Measurements from ENCODE around the gene DIRAS2. TPM values are rescaled to one million over a fixed set of nuclear protein-coding genes. Genes with fewer than 3 reads are reported as not detected.

DIRAS2 gene
- total RNA-seq, 4 donors from 2014 or later = 0.35 to 2.2 (median 1.1) TPM; not detected in 1

- Histone ChIP-seq H3K27ac (no peak overlapping the region), H3K9me3 (no peaks in the 10 kb centered on the region)
- no peak for DNase-seq
These were observed 10.7 kb downstream of the DIRAS2 start for GRCh38 chr9:90631964-90632363.

GRCh38 chr9:90629991-90630390 is 12.6 kb downstream of the DIRAS2 start:
- no peaks in the 10 kb centered on the region for H3K27me3 ChIP-seq
- TF ChIP-seq CTCF (IDR thresholded peaks at IDR 0.05) = no peak
- H3K4me1 ChIP-seq = no peaks in the 10 kb centered on the region
- no peaks in the 10 kb centered on the region for H3K36me3 ChIP-seq
- no peak overlapping the region for H3K4me3 ChIP-seq
- no peaks in the 10 kb centered on the region for H3K9me3 ChIP-seq
- no peak overlapping the region for H3K27ac ChIP-seq
- no peak for DNase-seq

More at GRCh38 chr9:90631964-90632363, 10.7 kb downstream of the DIRAS2 start:
- Histone ChIP-seq H3K4me1 (no peaks in the 10 kb centered on the region), H3K27me3 (no peaks in the 10 kb centered on the region), H3K36me3 (no peaks in the 10 kb centered on the region), H3K4me3 (no peak overlapping the region)
- no peak for TF ChIP-seq POLR2A (IDR thresholded peaks at IDR 0.05)
- TF ChIP-seq CTCF (IDR thresholded peaks at IDR 0.05) = no peak

GRCh38 chr9:90629354-90629753 is 13.3 kb downstream of the DIRAS2 start:
- Histone ChIP-seq H3K36me3 (no peaks in the 10 kb centered on the region), H3K4me3 (no peak overlapping the region), H3K4me1 (no peaks in the 10 kb centered on the region), H3K9me3 (no peaks in the 10 kb centered on the region), H3K27me3 (no peaks in the 10 kb centered on the region), H3K27ac (no peak overlapping the region)
- no peak for DNase-seq
- TF ChIP-seq CTCF (IDR thresholded peaks at IDR 0.05) = no peak

DNA sequence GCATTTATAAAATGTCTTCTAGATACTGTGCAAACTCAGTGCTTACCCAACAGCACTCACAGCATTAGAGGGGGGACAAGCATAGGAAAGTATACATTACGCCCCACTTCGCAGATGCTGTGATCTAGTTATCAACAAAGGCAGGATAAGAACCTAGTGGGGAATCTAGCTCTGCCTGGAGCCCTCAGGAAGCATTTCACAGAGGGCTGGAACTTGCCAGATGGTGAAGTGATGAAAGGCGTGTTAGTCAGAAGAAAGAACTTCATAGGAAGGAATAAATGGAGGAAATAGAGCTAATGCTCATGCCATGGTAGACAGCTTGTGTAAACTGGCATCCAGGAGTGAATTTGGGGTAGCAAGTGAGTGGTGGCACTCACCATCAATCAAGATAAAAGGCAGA is 25.8 kb downstream of the DIRAS2 start:
- no peaks in the 10 kb centered on the region for H3K27me3 ChIP-seq
- no peak overlapping the region for H3K4me3 ChIP-seq
- no peak for DNase-seq
- H3K27ac ChIP-seq = no peak overlapping the region
- H3K4me1 ChIP-seq = no peaks in the 10 kb centered on the region
- no peak for TF ChIP-seq POLR2A (IDR thresholded peaks at IDR 0.05)
- TF ChIP-seq CTCF (IDR thresholded peaks at IDR 0.05) = no peak
- no peaks in the 10 kb centered on the region for H3K9me3 ChIP-seq
- H3K36me3 ChIP-seq = no peaks in the 10 kb centered on the region

- Histone ChIP-seq H3K27ac (no peak overlapping the region), H3K9me3 (no peaks in the 10 kb centered on the region), H3K4me1 (no peaks in the 10 kb centered on the region), H3K27me3 (no peaks in the 10 kb centered on the region), H3K4me3 (no peak overlapping the region), H3K36me3 (no peaks in the 10 kb centered on the region)
- no peak for TF ChIP-seq CTCF (IDR thresholded peaks at IDR 0.05)
- no peak for TF ChIP-seq POLR2A (IDR thresholded peaks at IDR 0.05)
- DNase-seq = no peak
These were observed 29.1 kb downstream of the DIRAS2 start for GRCh38 chr9:90613502-90613901.

DNA sequence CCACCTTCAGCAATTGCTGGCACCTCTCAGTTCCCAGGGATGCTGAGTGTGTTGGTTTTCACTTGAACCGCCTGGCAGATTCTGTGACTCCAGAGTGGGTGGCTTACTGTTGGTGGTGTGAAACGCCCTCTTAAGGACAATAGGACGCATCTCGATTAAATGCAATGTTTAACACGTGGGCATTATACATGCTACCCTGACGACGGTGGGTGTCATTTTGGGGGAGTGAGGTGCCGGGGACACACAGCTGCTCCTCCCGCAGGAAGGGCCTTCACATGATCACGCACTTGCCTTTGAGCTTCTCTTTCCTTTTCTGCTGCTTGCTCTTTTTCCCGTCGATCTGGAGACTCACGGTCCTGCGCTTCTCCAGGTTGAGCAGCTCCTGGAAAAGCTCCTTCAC is 29.7 kb downstream of the DIRAS2 start:
- Histone ChIP-seq H3K36me3 (no peaks in the 10 kb centered on the region), H3K27me3 (no peaks in the 10 kb centered on the region)
- no peak for DNase-seq

More for the DNA sequence above, 29.7 kb downstream of the DIRAS2 start:
- no peaks in the 10 kb centered on the region for H3K9me3 ChIP-seq
- no peaks in the 10 kb centered on the region for H3K4me1 ChIP-seq
- no peak overlapping the region for H3K27ac ChIP-seq
- H3K4me3 ChIP-seq = no peak overlapping the region
- TF ChIP-seq CTCF (IDR thresholded peaks at IDR 0.05) (no peak), POLR2A (IDR thresholded peaks at IDR 0.05) (no peak)

Measured in Peyer's patch (tissue), 4 donors.